ENCODE measurements around the gene MEMO1.
"Not testable (repeated sequence)": the region's sequence is repeated elsewhere in the genome, so short reads cannot be mapped to it uniquely, and the experiment has no call there.

The MEMO1 gene

DNA sequence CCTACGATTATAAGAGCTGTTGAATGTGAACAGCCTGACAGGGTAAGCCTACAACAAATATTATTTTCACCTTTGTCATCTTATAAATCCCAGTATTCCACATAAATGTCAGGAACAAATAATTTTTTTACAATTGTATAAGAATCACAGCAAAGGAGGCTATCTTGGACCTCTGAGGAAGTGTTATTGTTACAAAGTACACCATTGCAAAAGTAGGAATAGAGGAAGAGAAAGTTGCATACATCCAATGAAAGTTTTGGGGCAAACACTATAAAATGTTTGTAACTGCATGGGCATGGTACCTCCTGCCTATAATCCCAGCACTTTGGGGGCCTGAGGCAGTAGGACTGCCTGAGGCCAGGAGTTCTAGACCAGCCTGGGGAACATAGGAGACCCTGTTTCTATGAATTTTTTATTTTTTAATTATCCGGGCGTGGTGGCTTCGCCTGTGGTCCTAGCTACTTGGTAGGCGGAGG is 715 bp upstream of the MEMO1 start:
- Histone ChIP-seq H3K9ac (ENCODE audit: low read length) (peak overlapping the region; percentile 79), H3K36me3 (ENCODE audit: control insufficient read depth, insufficient read depth, low read length) (0 out of 2 replicates have a peak, but pooled peaks cover 2% of the 10 kb centered on the region), H3K4me1 (ENCODE audit: control insufficient read depth, insufficient read depth, low read length) (peaks cover 23% of the 10 kb centered on the region), H3K9me3 (ENCODE audit: control insufficient read depth, insufficient read depth, low read depth, low read length) (no peaks in the 10 kb centered on the region), H3K27me3 (ENCODE audit: control insufficient read depth, insufficient read depth, low read length) (no peaks in the 10 kb centered on the region), H3K27ac (ENCODE audit: low read depth, low read length) (peak overlapping the region; percentile 68), H3K4me3 (ENCODE audit: low read depth, low read length) (peak overlapping the region; percentile 65)

DNA sequence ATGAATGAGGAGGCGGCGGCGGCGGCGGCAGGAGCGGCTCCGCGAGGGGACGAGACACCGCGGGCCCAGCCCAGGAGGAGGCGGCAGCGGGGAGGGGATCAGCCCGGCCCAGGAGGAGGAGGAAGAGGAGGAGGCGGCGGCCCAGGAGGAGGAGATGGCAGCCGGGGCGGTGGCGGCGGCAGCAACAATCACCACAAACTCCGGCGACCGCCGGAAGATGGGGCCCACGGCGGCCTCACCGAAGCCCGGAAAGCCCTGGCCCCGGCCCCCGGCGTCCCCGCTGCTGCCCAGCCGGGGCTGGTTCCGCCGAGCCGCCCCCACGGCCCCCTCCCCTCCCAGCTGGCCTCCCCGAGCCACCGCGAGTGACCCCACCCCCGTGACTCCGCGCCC is 533 bp downstream of the MEMO1 start:
- H3K27ac ChIP-seq (ENCODE audit: low read depth, low read length); H3K9me3 ChIP-seq (ENCODE audit: control insufficient read depth, insufficient read depth, low read depth, low read length); H3K36me3 ChIP-seq (ENCODE audit: control insufficient read depth, insufficient read depth, low read length); H3K27me3 ChIP-seq (ENCODE audit: control insufficient read depth, insufficient read depth, low read length): not testable (repeated sequence)
- H3K9ac ChIP-seq (ENCODE audit: low read length), result peak overlapping the region; percentile 53
- H3K4me1 ChIP-seq (ENCODE audit: control insufficient read depth, insufficient read depth, low read length), result peaks cover 29% of the 10 kb centered on the region
- H3K4me3 ChIP-seq (ENCODE audit: low read depth, low read length), result peak overlapping the region; percentile 53

DNA sequence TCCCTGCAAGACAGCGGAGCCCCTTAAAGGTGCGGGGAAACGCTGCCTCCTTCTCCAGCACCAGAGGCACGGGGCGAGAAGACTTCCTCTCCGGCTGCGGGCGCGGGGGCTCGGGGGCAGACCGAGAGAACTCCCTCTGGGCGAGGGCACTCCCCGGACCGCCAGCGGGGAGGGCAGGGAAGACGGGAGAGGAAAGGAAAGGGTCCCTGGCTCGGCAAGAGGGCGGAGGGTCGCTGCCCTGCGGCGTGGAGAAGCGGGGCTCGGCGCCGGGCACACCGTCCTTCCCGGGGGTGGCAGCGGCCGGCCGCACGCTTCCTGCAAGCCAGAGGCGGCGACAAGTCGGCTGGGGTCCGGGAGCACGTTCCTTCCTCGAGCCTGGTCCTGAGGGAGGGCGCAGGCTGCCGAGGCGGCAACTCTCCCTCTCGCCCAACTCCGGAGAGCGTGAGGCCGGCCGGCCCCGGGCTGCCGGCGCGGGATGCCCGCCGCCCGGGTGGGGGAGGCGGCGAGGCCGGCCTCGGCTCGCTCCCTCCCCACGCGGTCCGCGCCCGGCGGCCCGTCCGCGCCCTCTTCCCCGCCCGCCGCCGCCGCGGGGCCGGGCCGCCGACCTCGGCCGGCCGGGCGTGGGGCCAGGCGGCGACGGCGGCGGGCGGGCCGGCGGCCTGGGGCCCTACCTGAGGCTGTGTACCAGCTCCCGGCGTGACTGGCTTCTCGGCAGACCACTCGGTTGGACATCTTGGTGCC is 1.1 kb downstream of the MEMO1 start:
- Histone ChIP-seq H3K27me3 (ENCODE audit: control insufficient read depth, insufficient read depth, low read length) (no peaks in the 10 kb centered on the region), H3K4me1 (ENCODE audit: control insufficient read depth, insufficient read depth, low read length) (peaks cover 29% of the 10 kb centered on the region), H3K36me3 (ENCODE audit: control insufficient read depth, insufficient read depth, low read length) (0 out of 2 replicates have a peak, but pooled peaks cover 2% of the 10 kb centered on the region), H3K9ac (ENCODE audit: low read length) (peak overlapping the region; percentile 95), H3K4me3 (ENCODE audit: low read depth, low read length) (peak overlapping the region; percentile 99), H3K9me3 (ENCODE audit: control insufficient read depth, insufficient read depth, low read depth, low read length) (no peaks in the 10 kb centered on the region), H3K27ac (ENCODE audit: low read depth, low read length) (peak overlapping the region; percentile 83)

DNA sequence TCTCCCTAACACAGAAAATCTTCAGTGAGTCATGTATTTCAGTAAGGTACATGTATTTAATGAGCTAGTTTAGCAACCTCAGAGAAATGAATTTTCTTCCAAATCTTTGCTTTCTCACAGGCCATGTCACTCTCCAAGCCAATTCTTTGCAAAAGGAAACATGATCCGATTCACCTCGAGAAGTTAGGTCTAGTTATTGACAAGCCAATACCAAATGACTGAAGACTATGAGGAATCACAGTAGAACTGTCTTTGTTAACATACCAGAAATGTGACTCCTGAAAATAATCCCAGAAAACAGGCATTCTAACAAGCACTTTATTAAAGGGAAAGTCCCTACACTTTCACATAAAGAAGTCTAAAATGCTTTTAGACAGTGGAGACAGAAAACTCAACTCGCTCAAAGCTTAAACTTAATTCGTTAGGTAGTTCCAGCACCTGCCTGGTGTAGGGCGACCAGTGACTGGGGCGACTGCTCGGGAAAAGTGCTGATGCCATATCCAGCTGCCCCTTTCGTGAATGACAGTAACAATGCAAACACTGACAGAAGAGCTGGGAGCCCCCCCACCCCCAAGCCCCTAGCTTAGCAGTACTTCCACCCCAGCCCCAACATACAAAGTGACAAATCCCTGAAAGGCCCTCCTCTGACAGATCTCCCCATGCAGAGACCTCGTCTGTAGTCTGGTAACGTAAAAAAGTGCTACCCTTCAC is 1.8 kb downstream of the MEMO1 start:
- Histone ChIP-seq H3K4me1 (ENCODE audit: control insufficient read depth, insufficient read depth, low read length) (peaks cover 29% of the 10 kb centered on the region), H3K4me3 (ENCODE audit: low read depth, low read length) (peak overlapping the region; percentile 99), H3K9ac (ENCODE audit: low read length) (peak overlapping the region; percentile 95), H3K9me3 (ENCODE audit: control insufficient read depth, insufficient read depth, low read depth, low read length) (no peaks in the 10 kb centered on the region), H3K36me3 (ENCODE audit: control insufficient read depth, insufficient read depth, low read length) (0 out of 2 replicates have a peak, but pooled peaks cover 2% of the 10 kb centered on the region), H3K27ac (ENCODE audit: low read depth, low read length) (peak overlapping the region; percentile 83; the same call in 1 of the 2 replicates), H3K27me3 (ENCODE audit: control insufficient read depth, insufficient read depth, low read length) (no peaks in the 10 kb centered on the region)

DNA sequence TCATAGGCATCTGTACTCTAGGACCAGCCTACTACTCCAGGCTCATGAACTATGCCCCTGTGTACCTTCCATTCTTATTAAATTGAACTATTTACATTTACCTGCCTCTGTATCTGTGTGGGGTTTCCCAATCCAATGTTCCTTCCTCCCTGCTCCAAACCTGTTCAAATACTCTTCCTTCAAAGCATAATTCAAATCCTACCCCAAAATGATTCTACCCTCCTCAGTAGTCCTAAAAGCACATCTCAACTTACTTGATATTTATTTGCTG is 3.8 kb downstream of the MEMO1 start:
- no peaks in the 10 kb centered on the region for H3K36me3 ChIP-seq (ENCODE audit: control insufficient read depth, insufficient read depth, low read length)
- H3K27ac ChIP-seq (ENCODE audit: low read depth, low read length), result no peak overlapping the region
- no peaks in the 10 kb centered on the region for H3K27me3 ChIP-seq (ENCODE audit: control insufficient read depth, insufficient read depth, low read length)
- peaks cover 29% of the 10 kb centered on the region for H3K4me1 ChIP-seq (ENCODE audit: control insufficient read depth, insufficient read depth, low read length)
- no peaks in the 10 kb centered on the region for H3K9me3 ChIP-seq (ENCODE audit: control insufficient read depth, insufficient read depth, low read depth, low read length)
- H3K9ac ChIP-seq (ENCODE audit: low read length), result no peak overlapping the region
- H3K4me3 ChIP-seq (ENCODE audit: low read depth, low read length), result no peak overlapping the region

DNA sequence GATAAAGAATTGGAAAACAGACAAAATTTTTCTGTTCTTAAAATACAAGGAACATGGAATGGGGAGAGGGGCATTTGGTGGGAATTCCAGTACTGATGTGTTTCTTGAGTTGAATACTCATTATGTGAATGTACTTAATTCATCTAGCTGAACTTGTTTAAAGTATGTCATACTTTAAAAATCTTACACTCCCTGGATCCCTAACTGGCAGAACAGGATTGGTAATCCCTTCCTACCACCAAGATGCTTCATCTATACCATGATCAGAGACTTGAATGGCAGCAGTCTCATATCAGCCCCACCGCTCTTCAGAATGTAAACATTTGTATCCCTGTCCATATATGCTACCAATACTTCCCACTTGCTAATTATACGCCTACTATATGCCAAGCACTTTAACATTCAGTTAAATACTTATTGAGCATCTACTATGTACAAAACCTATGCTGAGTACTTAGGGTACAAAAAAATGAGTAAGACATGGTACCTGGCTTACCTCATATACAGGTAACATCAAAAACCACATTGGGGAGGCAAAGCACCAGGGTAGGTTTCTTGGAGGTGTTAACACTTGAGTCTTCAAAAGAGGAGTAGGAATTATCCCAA is 5.3 kb downstream of the MEMO1 start:
- no peak overlapping the region for H3K9ac ChIP-seq (ENCODE audit: low read length)
- H3K4me3 ChIP-seq (ENCODE audit: low read depth, low read length), result no peak overlapping the region
- H3K27me3 ChIP-seq (ENCODE audit: control insufficient read depth, insufficient read depth, low read length), result no peaks in the 10 kb centered on the region
- H3K36me3 ChIP-seq (ENCODE audit: control insufficient read depth, insufficient read depth, low read length), result no peaks in the 10 kb centered on the region
- no peak overlapping the region for H3K27ac ChIP-seq (ENCODE audit: low read depth, low read length)
- no peaks in the 10 kb centered on the region for H3K9me3 ChIP-seq (ENCODE audit: control insufficient read depth, insufficient read depth, low read depth, low read length)
- H3K4me1 ChIP-seq (ENCODE audit: control insufficient read depth, insufficient read depth, low read length), result peaks cover 23% of the 10 kb centered on the region; the same call in 1 of the 2 replicates

DNA sequence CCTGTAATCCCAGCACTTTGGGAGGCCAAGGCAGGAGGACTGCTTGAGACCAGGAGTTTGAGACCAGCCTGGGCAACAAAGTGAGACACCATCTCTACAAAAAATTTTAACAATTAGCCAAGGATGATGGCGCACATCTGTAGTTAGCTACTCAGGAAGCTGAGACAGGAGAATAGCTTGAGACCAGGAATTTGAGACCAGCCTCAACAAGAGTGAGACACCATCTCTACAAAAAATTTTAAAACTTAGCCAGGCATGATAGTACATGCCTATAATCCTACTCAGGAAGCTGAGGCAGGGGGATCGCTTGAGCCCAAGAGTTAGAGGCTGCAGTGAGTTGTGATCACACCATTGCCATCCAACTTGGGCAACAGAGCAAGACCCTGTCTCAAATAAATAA is 7.0 kb downstream of the MEMO1 start:
- no peak overlapping the region for H3K27ac ChIP-seq (ENCODE audit: low read depth, low read length)
- peaks cover 22% of the 10 kb centered on the region; the same call in 1 of the 2 replicates for H3K4me1 ChIP-seq (ENCODE audit: control insufficient read depth, insufficient read depth, low read length)
- no peak overlapping the region for H3K4me3 ChIP-seq (ENCODE audit: low read depth, low read length)
- H3K27me3 ChIP-seq (ENCODE audit: control insufficient read depth, insufficient read depth, low read length), result no peaks in the 10 kb centered on the region
- H3K36me3 ChIP-seq (ENCODE audit: control insufficient read depth, insufficient read depth, low read length), result no peaks in the 10 kb centered on the region
- H3K9me3 ChIP-seq (ENCODE audit: control insufficient read depth, insufficient read depth, low read depth, low read length), result no peaks in the 10 kb centered on the region
- no peak overlapping the region for H3K9ac ChIP-seq (ENCODE audit: low read length)

DNA sequence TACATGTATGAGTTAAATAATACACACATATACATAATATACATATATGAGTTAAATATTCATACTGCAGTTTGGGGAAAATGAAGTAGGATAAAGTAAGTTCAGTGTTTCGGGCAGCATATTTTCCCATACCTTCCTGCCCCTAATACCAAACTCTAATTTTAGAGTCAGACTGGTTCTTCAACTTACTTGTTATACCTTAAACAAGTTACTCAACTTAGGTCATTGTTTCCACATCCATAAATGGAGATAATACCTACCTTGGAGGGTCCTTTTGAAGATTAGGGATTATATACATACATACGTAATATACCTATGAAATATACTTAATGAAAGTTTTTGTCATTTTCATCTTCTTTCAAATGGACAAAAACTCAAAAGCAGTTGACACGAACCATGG is 8.4 kb downstream of the MEMO1 start:
- no peak overlapping the region for H3K27ac ChIP-seq (ENCODE audit: low read depth, low read length)
- no peaks in the 10 kb centered on the region for H3K9me3 ChIP-seq (ENCODE audit: control insufficient read depth, insufficient read depth, low read depth, low read length)
- H3K27me3 ChIP-seq (ENCODE audit: control insufficient read depth, insufficient read depth, low read length), result no peaks in the 10 kb centered on the region
- H3K36me3 ChIP-seq (ENCODE audit: control insufficient read depth, insufficient read depth, low read length), result no peaks in the 10 kb centered on the region
- peaks cover 11% of the 10 kb centered on the region; the same call in 1 of the 2 replicates for H3K4me1 ChIP-seq (ENCODE audit: control insufficient read depth, insufficient read depth, low read length)
- H3K9ac ChIP-seq (ENCODE audit: low read length), result no peak overlapping the region
- no peak overlapping the region for H3K4me3 ChIP-seq (ENCODE audit: low read depth, low read length)

DNA sequence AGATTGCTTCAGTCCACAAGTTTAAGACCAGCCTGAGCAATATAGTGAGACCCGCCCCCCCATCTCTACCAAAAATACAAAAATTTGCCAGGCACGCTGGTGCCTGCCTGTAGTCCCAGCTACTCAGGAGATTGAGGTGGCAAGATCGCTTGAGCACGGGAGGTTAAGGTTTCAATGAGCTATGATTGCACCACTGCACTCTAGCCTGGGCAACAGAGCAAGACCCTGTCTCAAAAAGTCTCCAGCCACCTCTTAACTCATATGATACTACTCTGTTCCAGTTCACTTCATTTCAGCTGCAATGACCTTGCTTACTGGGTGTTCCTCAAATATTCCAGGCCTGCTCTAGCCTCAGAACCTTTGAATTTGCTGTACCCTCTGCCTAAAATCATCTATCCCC is 11.4 kb downstream of the MEMO1 start:
- Histone ChIP-seq H3K4me1 (ENCODE audit: control insufficient read depth, insufficient read depth, low read length) (no peaks in the 10 kb centered on the region), H3K27ac (ENCODE audit: low read depth, low read length) (no peak overlapping the region), H3K9me3 (ENCODE audit: control insufficient read depth, insufficient read depth, low read depth, low read length) (no peaks in the 10 kb centered on the region), H3K27me3 (ENCODE audit: control insufficient read depth, insufficient read depth, low read length) (no peaks in the 10 kb centered on the region), H3K4me3 (ENCODE audit: low read depth, low read length) (no peak overlapping the region), H3K9ac (ENCODE audit: low read length) (no peak overlapping the region), H3K36me3 (ENCODE audit: control insufficient read depth, insufficient read depth, low read length) (no peaks in the 10 kb centered on the region)

DNA sequence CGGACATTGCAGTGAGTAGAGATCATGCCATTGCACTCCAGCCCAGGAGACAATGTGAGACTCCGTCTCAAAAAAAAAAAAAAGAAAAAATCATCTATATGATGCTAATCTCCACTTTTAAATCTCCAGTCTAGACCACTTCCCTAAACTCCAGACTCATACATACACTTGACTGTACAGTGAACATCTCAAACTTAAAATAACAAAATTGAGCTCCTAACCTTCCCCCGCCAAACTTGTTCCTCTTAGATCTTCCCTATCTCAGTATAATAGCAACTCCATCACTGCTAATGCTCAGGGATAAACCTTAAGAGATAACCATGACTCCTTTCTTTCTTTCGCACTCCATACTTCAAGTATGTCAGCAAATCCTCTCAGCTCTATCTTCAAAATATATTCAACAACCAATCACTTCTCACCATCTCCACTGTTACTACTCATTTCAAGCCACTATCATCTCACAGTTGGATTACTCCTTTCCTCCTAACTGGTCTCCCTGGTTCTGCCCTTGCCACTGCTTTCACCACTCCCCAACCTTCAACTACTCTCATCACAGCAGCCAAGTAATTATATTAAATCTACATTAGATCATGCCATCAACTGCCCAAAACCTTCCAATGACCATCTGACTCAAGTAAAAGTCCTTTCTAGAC is 12.0 kb downstream of the MEMO1 start:
- Histone ChIP-seq H3K9me3 (ENCODE audit: control insufficient read depth, insufficient read depth, low read depth, low read length) (no peaks in the 10 kb centered on the region), H3K36me3 (ENCODE audit: control insufficient read depth, insufficient read depth, low read length) (no peaks in the 10 kb centered on the region), H3K27ac (ENCODE audit: low read depth, low read length) (no peak overlapping the region), H3K27me3 (ENCODE audit: control insufficient read depth, insufficient read depth, low read length) (no peaks in the 10 kb centered on the region), H3K4me1 (ENCODE audit: control insufficient read depth, insufficient read depth, low read length) (no peaks in the 10 kb centered on the region), H3K4me3 (ENCODE audit: low read depth, low read length) (no peak overlapping the region), H3K9ac (ENCODE audit: low read length) (no peak overlapping the region)

DNA sequence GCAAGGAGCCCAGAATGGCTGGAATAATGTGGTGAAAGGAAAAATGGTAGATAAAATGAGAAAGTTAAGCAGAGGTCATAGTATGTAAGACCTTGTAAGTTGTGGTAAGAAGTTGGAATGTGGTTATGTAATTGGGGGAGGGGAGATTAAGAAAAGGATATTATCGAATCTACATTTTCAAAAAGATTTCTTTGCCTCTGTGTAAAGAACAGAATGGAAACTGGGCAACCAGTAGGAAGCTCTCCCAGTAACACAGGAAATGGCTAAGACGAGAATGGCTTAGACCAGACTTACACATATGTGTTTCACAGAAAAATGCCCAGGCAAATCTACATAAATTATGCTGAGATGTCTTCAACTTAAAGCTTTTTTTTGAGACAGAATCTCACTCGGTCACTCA is 13.2 kb downstream of the MEMO1 start:
- Histone ChIP-seq H3K36me3 (ENCODE audit: control insufficient read depth, insufficient read depth, low read length) (no peaks in the 10 kb centered on the region), H3K9ac (ENCODE audit: low read length) (no peak overlapping the region), H3K27ac (ENCODE audit: low read depth, low read length) (no peak overlapping the region), H3K9me3 (ENCODE audit: control insufficient read depth, insufficient read depth, low read depth, low read length) (no peaks in the 10 kb centered on the region), H3K4me1 (ENCODE audit: control insufficient read depth, insufficient read depth, low read length) (no peaks in the 10 kb centered on the region), H3K4me3 (ENCODE audit: low read depth, low read length) (no peak overlapping the region), H3K27me3 (ENCODE audit: control insufficient read depth, insufficient read depth, low read length) (no peaks in the 10 kb centered on the region)
